Fibroblast of mammary gland (primary cell): ENCODE measurements around the gene PTPRA.
A peak's percentile ranks its signal among the peaks of the same experiment; 100 is the strongest.

ENCODE experiments used
- DNase-seq: peaks from one replicate; pipeline ENCODE4 v3.0.0-alpha.2; 2010; ENCODE audit warnings: low read depth
- H3K4me3 ChIP-seq: 2 replicates; pipeline ENCODE4 v1.5.1; 2011; ENCODE audit warnings: low read depth, mild to moderate bottlenecking, low read length, moderate library complexity; ENCODE audit not compliant: control insufficient read depth
- CTCF ChIP-seq: conservative IDR thresholded peaks from 2 replicates; pipeline ENCODE4 v1.5.1; 2011; ENCODE audit warnings: low read depth, low read length, inconsistent platforms; ENCODE audit not compliant: control insufficient read depth, insufficient read depth

Gene PTPRA

GRCh38 chr20:2851086-2851485 lies 22.2 kb upstream of the PTPRA start:
- H3K4me3 ChIP-seq: no peak overlapping the region
- no peak for TF ChIP-seq CTCF
- DNase-seq: no peak

- DNase-seq: no peak
- TF ChIP-seq CTCF: no peak
These were observed 14.7 kb upstream of the PTPRA start for GRCh38 chr20:2858591-2858990.

GRCh38 chr20:2859330-2860121 lies 13.8 kb upstream of the PTPRA start:
- DNase-seq: peak; percentile 60
- no peak overlapping the region for H3K4me3 ChIP-seq
- TF ChIP-seq CTCF: no peak

More at GRCh38 chr20:2858591-2858990, 14.7 kb upstream of the PTPRA start:
- H3K4me3 ChIP-seq: no peak overlapping the region

GRCh38 chr20:2864626-2865025 lies 8.7 kb upstream of the PTPRA start:
- no peak overlapping the region for H3K4me3 ChIP-seq
- TF ChIP-seq CTCF: no peak
- no peak for DNase-seq

GRCh38 chr20:2865101-2865500 lies 8.2 kb upstream of the PTPRA start:
- no peak overlapping the region for H3K4me3 ChIP-seq
- TF ChIP-seq CTCF: no peak

GRCh38 chr20:2865630-2866029 lies 7.7 kb upstream of the PTPRA start:
- DNase-seq: no peak
- no peak for TF ChIP-seq CTCF
- H3K4me3 ChIP-seq: no peak overlapping the region

More at GRCh38 chr20:2865101-2865500, 8.2 kb upstream of the PTPRA start:
- DNase-seq: no peak
